Fibroblast of skin of right biceps (primary cell): ENCODE data around the gene NAALADL1.

Experiments used
- DNase-seq: peaks from one replicate; pipeline ENCODE4 v3.0.0-alpha.2; 2013

The NAALADL1 gene, protein sequence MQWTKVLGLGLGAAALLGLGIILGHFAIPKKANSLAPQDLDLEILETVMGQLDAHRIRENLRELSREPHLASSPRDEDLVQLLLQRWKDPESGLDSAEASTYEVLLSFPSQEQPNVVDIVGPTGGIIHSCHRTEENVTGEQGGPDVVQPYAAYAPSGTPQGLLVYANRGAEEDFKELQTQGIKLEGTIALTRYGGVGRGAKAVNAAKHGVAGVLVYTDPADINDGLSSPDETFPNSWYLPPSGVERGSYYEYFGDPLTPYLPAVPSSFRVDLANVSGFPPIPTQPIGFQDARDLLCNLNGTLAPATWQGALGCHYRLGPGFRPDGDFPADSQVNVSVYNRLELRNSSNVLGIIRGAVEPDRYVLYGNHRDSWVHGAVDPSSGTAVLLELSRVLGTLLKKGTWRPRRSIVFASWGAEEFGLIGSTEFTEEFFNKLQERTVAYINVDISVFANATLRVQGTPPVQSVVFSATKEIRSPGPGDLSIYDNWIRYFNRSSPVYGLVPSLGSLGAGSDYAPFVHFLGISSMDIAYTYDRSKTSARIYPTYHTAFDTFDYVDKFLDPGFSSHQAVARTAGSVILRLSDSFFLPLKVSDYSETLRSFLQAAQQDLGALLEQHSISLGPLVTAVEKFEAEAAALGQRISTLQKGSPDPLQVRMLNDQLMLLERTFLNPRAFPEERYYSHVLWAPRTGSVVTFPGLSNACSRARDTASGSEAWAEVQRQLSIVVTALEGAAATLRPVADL

DNA sequence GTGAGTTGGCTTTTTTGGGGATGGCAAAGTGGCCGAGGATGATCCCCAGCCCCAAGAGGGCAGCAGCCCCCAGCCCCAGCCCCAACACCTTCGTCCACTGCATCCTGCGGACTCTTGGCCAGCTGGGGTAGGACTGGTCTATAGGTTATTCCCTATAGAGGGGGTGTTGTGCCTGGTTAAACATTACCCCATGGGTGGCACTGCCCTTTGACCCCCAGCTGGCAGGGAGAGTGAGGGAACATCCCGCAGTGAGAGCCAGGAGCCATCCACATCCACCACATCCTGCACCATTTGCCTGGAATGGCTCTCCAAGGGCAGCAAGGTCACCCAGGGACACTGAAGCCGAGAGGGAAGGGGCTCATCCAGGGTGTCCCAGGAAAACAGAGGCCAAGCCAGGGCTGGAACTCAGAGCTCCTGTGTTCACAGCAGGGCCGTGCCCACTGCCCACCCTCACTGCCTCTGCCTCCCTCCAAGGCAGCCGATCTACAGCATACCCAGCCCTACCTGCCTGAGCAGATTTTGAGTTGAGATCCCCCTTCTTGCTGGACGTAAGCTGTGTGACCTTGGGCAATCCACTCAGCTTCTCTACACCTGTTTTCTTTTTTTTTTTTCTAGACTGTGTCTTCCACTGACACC, at the start of gene NAALADL1:
TSS of gene NAALADL1 (minus strand) at position 135 of the 636 bp plus-strand sequence. CDS start at position 103, 32 bp downstream.
- DNase-seq = no peak

DNA sequence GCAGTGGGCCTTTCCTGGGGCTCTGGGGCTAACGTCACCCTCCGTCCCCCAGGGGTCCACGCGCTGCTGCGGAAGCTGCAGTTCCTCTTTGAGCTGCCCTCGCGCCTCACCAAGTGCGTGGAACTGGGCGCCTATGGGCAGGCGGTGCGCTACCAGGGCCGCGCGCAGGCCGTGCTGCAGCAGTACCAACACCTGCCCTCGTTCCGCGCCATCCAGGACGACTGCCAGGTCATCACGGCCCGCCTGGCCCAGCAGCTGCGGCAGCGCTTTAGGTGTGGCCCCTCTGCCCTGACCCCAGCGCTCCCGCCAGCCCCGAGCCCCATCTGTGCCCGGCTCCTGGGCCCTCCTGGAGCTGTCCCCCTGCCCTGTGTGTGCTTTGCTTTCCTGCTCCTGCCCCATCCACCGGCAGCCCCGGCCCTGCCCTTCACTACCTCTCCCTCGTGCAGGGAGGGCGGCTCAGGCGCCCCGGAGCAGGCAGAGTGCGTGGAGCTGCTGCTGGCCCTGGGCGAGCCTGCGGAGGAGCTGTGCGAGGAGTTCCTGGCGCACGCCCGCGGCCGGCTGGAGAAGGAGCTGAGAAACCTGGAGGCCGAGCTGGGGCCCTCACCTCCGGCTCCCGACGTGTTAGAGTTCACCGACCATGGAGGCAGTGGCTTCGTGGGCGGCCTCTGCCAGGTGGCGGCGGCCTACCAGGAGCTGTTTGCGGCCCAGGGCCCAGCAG, 49.6 kb upstream of the NAALADL1 start:
- no peak for DNase-seq

DNA sequence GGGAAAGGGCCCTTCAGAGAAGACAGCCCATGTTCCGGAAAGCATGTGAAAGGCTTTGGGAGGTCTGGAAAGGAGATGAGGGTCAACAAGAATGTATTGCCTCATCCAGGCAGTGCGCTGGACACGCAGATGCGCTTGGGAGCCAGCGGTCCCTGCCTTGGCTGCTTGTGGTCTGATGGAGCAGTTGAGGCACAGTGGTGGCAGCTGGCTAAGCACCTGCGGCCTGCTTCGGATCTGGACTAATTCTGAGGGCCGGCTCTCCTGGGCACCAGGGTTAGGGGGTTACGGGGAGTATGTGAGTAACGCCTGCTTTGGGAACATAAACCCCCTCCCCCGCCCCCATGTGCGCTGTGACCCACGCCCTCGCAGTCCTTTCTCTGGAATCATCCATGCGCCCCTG, 48.7 kb upstream of the NAALADL1 start:
- no peak for DNase-seq

DNA sequence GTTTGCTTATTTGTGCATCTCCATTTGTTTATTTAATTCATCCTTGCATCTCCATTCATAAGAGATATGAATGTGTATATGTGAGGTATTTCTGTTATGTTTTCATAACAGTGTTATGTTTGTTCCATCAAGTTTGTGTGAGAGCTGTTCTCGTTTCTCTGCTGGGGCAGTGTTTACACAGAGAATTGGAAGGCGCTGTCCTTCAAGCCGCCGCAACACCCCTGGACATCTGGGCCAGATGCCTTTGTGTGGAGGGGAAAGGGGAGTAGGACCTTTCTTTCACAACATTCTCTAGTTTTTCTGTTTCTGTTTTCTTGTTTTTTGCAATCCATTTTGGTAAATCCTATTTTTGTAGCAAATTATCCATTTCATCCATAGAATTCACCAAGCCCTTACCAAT, 46.3 kb upstream of the NAALADL1 start:
- DNase-seq = no peak

DNA sequence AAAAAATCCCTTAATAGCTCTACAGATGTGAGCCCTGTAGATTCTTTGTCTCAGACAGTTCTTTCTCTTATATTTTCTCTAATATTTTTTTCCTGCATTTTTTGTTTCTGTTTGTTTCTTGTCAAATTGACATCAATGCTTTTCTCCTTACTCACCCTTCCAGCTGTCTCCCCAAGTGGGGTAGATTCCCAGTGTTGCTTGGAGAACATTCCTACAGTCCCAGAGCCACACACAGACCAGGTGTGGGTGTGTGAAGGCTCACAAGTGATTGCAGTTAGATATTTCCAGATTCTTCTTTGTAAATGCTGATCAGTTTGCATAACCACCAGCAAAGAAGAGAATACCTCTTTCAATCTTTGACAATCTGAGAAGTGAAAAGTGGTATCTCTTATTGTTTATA, 45.1 kb upstream of the NAALADL1 start:
- DNase-seq = no peak

DNA sequence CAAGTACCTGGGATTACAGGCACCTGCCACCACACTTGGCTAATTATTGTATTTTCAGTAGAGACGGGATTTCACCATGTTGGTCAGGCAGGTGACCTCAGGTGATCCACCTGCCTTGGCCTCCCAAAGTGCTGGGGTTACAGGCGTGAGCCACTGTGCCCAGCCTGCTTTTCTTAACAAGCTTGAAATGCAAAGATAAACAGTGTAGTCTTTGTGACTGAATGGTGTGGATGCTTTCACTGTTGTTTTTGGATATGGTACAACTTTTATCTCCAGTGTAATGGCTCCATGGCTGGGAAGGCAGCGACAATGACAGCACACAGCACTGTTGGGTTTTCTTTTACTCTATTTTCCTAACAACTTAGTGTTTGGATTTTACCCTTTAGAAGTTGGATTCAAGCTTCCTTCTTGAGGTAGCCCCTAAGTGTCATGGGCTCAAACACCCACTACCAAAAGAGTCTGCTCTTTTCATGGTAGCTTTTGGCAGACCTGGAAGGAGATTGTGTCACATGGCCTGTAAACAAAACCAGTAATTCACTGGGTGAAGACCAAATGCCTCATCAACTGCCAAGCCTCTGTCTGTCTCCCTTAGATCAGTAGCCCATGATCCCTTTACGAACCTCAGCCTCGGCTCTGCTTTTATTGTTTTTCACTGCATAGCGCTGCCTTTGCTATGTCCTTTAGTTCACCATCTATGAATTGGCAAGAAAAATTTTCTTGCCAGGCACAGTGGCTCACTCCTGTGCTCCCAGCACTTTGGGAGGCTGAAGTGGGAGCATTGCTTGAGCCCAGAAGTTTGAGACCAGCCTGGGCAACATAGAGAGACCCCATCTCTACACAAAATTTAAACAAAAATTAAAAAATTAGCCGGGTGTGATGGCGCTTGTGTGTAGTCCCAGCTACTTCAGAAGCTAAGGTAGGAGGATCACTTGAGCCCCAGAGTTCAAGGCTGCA, 44.1 kb upstream of the NAALADL1 start:
- DNase-seq = no peak

DNA sequence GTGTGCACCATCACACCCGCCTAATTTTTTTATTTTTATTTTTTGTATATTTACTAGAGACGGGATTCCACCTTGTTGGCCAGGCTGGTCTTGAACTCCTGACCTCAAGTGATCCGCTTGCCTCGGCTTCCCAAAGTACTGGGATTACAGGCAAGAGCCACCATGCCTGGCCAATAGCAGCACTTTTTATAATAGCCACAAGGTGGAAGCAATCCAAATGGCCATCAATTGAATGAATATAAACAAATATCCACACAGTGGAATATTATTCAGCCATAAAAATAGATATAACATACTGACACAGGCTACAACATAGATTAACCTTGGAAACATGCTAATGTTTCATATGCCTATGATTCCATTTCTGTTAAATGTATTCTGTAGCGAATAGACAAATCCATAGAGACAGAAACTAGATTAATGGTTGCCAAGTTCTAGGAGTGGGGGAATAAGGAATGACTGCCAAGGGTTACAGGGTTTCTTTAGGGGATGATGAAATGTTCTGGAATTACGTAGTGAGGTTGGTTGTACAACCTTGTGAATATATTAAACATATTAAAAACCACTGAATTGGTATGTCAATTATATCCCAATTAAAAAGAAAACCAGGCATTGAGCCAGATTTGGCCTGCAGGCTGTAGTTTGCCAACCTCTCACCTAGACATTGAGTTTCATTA, 42.5 kb upstream of the NAALADL1 start:
- no peak for DNase-seq

DNA sequence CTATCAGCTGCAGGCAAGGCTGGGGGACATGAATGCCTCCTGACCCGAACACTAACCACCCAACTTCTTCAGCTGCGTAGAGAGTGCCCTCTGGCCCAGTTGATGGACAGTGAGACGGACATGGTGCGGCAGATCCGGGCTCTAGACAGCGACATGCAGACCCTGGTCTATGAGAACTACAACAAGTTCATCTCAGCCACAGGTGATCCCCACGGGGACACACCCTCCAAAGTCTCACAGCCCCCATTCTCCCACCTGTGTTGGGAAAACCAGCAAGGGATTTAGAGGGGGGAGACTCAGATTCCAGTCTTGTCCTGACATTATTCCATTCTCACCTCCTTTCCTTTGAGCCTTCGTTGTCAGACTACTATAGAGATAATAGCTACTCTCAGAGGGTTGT, 38.6 kb upstream of the NAALADL1 start:
- DNase-seq = no peak

DNA sequence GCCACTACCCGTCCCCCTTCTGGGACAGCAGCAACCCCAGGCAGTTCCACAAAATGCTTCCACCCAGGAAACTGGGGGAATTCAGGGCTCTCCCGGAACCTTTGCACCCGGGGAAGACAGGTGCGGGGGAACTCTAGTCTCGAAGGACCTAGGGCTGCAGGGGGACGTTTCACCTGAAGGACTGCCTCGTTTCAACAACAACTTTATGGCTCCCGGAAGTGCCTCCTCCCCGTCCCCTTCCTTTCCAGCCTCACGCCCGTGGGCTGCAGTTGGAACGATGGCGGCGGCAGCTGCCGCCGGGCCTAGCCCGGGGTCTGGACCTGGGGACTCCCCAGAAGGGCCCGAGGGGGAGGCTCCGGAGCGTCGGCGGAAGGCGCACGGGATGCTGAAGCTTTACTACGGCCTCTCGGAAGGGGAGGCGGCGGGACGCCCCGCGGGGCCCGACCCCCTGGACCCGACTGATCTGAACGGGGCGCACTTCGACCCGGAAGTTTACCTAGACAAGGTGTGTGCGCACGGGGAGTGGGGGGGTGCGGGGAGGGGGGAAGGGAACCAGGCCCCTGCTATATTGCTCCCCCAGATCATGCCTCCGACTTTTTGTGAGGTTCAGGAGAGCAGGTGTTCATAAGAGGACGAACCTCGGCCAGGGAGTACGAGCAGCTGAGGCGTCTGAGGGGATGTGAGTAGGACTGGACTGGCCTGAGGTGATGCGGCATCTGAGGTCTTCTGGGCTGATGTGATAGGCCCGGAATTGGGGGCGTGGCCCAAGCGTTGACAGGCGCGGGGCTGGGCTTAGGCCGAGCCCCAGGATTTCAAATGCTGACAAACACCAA, 37.8 kb upstream of the NAALADL1 start, which contains the start of gene VPS51:
TSS of gene VPS51 (plus strand) at position 241 of the 833 bp plus-strand sequence. CDS start at position 278, 37 bp downstream.
- peak; percentile 91 for DNase-seq

DNA sequence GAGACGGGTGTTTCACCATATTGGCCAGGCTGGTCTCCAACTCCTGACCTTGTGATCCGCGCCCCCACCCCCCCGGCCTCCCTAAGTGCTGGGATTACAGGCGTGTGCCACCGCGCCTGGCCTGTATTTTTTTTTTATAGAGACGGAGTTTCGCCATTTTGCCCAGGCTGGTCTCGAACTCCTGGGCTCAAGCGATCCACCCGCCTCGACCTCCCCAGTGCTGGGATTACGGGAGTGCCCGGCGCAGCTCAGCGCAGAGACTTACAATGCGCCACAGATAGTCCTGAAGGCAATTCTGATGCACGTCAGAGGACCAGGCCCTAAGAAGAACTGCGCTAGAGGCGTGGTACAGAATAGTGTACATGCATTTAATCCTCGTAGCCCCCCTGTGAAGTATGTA, 37.1 kb upstream of the NAALADL1 start:
- DNase-seq = no peak

DNA sequence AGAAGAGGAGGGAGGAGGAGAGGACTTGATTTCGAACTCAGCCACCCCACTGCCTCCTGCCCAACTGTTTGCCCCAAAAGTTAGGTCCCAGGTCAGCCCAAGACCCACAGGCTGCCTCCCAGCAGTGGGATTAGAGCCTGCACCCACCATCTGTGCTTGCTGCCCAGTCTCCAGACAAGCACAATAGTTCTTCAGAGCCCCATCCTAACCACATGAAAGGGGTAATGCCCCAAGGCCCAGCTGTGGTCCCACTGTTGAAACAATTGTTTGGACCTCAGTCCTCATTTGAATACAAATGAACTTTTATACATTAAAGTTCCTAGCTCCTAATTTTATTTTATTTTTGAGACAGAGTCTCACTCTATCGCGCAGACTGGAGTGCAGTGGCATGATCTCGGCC, 32.3 kb upstream of the NAALADL1 start:
- no peak for DNase-seq

DNA sequence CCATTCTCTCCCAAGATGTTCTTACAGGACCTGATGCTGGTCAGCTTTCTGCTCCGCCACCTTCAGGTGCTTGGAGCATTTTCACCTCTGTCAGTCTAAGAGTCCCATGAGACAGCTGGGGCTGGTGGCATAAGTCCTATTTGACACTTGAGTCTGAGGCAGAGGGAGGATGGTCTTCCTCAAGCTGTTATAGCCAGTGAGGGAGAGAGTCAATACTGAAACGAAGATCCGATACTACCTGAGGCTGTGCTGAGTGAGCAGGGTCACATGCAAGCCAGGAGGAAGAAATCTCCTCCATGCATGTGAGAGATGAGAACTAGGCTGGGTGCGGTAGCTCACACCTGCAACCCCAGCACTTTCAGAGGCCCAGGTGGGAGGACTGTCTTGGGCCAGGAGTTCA, 31.3 kb upstream of the NAALADL1 start:
- no peak for DNase-seq

DNA sequence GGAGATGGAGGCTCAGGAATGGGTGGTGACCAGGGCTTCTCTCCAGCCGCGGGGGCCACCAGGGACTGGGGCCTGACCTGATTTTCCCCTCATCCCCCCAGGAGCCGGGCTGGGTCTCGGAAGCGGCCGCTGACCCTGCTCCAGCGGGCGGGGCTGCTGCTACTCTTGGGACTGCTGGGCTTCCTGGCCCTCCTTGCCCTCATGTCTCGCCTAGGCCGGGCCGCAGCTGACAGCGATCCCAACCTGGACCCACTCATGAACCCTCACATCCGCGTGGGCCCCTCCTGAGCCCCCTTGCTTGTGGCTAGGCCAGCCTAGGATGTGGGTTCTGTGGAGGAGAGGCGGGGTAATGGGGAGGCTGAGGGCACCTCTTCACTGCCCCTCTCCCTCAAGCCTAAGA, 29.5 kb upstream of the NAALADL1 start:
- no peak for DNase-seq

DNA sequence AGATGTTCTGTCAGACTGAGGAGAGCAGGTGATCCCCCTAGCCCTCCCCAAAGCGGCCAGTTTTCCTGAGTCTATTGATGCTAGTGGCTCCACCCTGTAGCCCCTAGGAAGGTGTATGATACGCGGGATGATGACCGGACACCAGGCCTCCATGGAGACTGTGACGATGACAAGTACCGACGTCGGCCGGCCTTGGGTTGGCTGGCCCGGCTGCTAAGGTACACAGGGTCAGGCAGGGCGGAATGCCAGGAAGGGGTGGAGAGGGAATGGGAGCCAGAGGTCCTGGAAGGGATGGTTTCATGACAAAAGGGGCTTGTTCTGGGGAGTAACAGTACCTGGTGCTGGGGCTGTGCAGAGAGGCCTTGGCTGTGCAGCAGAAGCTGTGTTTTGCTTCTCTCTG, 28.9 kb upstream of the NAALADL1 start:
- DNase-seq = no peak

DNA sequence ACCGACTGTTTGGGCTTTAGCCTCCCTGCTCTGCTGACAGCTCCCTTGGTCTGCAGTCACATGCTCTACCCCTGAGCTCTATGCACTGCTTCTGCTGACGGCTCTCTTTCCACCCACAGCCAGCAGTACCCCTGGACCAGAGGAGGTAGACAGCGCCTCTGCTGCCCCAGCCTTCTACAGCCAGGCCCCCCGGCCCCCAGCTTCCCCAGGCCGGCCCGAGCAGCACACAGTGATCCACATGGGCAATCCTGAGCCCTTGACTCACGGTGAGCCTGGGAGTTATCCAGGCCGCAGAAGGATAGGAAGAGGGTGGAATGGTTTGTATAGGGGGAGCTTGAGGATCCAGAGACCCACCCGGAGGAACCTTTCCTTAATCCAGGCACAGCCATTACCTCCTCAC, 28.5 kb upstream of the NAALADL1 start:
- no peak for DNase-seq

DNA sequence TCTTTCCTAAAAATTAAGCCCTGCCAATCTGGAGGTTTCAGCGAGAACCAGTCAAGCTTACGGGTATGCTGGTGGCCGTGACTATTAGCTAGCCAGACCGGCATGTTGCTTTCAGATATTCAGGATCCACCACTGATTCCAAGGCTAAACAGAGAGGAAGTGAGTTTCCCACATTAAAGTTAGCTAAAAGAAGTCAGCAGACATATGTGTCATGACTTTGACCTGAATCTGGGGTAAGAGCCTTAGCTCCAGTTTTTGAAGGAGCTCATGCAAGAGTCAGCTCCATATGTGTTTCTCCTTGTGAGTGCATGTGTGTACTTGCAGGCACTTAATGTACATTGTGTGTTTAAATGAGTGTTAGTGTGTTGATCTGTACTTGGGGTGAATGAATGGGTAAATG, 27.1 kb upstream of the NAALADL1 start:
- no peak for DNase-seq

DNA sequence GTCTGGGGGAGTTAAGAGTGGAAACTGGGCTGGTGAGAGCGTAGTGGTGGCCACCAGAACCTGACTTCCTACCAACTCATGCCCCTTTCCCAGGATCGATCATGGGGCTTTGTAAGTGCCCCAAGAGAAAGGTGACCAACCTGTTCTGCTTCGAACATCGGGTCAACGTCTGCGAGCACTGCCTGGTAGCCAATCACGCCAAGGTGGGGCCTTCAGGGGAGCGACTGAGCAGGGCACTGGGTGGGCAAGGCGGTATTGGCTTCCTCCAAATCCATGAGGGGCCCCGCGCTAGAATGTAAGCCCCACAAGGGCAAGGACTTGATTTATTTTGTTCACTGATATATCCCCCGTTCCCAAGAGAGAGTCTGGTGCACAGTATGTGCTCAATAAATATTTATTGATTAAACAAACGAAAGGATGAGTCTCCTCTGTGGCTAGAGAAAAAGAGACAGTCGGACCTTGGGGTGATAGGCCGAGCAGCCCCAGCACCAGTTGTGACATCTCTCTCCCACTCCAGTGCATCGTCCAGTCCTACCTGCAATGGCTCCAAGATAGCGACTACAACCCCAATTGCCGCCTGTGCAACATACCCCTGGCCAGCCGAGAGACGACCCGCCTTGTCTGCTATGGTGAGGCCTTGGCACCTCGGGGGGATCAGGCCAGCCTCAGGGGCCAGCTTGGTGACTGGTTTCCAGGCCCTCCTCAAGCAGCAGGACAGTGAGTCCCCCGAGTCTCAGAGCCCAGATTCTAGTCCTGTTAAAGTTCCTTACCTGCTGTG, 26.4 kb upstream of the NAALADL1 start:
- no peak for DNase-seq

DNA sequence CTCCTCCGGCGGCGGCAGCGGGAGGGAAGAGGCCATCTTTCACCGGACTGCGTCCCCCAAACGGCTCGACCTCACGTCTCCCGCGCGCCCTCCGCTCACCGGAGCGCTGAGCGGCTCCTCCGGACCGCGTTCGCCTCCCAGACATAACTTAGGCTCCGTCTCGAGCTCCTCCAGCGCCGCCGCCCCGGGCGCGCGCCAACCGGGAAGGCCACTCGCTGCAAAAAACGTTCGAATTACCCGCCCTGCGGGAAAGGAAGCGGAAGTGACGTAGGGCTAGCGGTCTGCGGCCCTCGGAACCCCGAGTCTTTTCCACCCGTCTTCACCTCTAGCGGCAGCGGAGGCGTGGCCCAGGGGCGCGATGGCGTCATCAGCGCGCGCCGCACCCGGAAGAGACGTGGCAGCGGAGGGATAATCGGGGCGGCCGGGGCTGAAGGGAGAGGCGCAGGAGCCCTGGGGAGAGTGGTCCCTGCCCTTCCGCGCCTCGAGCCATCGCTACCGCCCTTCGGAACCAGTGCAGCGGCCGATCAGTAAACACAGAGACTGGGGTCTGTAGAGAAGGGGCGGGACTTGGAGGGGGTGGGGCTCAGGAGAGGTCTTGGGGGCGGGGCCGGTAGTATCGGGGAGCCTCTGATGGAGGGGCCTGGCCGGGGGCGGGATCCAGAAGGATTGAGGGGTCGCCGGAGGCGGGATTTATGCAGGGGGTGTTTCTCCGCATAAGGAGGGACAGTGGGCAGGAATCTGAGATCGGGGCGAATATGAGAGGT, 25.7 kb upstream of the NAALADL1 start, which contains the start of the genes CDCA5 and ZFPL1:
TSS of gene CDCA5 (minus strand) at position 207 of the 764 bp plus-strand sequence. CDS start at position 145, 62 bp downstream.
TSS of gene ZFPL1 (plus strand) at position 389 of the 764 bp plus-strand sequence. CDS start 477 bp downstream, outside the sequence.
- DNase-seq = peak; percentile 96
